DMS79 (cell line): ENCODE results near the gene SNX33.
"Not testable (repeated sequence)": the region's sequence is repeated elsewhere in the genome, so short reads cannot be mapped to it uniquely, and the experiment has no call there.

ENCODE experiments used
- DNase-seq: peaks from one replicate; lab custom pipeline; 2025; lab: John Stamatoyannopoulos, UW

SNX33 gene

GRCh38 chr15:75662823-75663519, 15.3 kb downstream of the SNX33 start:
- DNase-seq, result no peak

- no peak for DNase-seq
Observed at GRCh38 chr15:75663931-75664421, 16.3 kb downstream of the SNX33 start.

- DNase-seq, result no peak
Observed at GRCh38 chr15:75666823-75667501, 19.2 kb downstream of the SNX33 start.

- DNase-seq, result no peak
Observed at GRCh38 chr15:75669191-75669878, 21.6 kb downstream of the SNX33 start.

GRCh38 chr15:75669879-75670212, 22.1 kb downstream of the SNX33 start:
- DNase-seq, result no peak

GRCh38 chr15:75671730-75672602, 24.3 kb downstream of the SNX33 start:
- DNase-seq, result no peak

- DNase-seq, result no peak
Observed at GRCh38 chr15:75672646-75673425, 25.1 kb downstream of the SNX33 start.

- no peak for DNase-seq
Observed at GRCh38 chr15:75673426-75674235, 25.9 kb downstream of the SNX33 start.

GRCh38 chr15:75674366-75674765, 26.7 kb downstream of the SNX33 start:
- DNase-seq, result no peak

- DNase-seq, result no peak
Observed at GRCh38 chr15:75675579-75676404, 28.1 kb downstream of the SNX33 start.

GRCh38 chr15:75676688-75677464, 29.2 kb downstream of the SNX33 start:
- DNase-seq, result no peak

GRCh38 chr15:75677465-75678323, 30.0 kb downstream of the SNX33 start:
- no peak for DNase-seq

GRCh38 chr15:75678324-75678690, 30.6 kb downstream of the SNX33 start:
- not testable (repeated sequence) for DNase-seq

GRCh38 chr15:75680007-75680789, 32.5 kb downstream of the SNX33 start:
- no peak for DNase-seq

- DNase-seq, result no peak
Observed at GRCh38 chr15:75682181-75683135, 34.7 kb downstream of the SNX33 start.
